ENCODE measurements around the gene SP1. TPM values are rescaled to one million over a fixed set of nuclear protein-coding genes. Genes with fewer than 3 reads are reported as not detected.

The SP1 gene
- total and polyA plus RNA-seq, 9 of the 15 experiments (the other 6 are each of a cell fraction or from before 2014, with no cell fraction given): 8.0 to 65.5 (median 41.6) TPM

GRCh38 chr12:53402871-53403270 lies 22.9 kb downstream of the SP1 start:
- in situ Hi-C loops (cut with MboI): no loop called here
- CTCF ChIA-PET (ENCODE audit: low intra/inter-chr PET ratio): no interaction called here

More at GRCh38 chr12:53402871-53403270, 22.9 kb downstream of the SP1 start:
- no peak overlapping the region for H3K4me2 ChIP-seq (ENCODE audit: insufficient read depth, low read length)
- no peaks in the 10 kb centered on the region; the same call in 1 of the 2 replicates for H3K9me3 ChIP-seq (replicated peaks; ENCODE audit: control insufficient read depth, insufficient read depth, low read depth, low read length)
- no peaks in the 10 kb centered on the region for H4K20me1 ChIP-seq (replicated peaks; ENCODE audit: control insufficient read depth, insufficient read depth, low read length)
- H3K27me3 ChIP-seq (ENCODE audit: control insufficient read depth in 2 of 2, insufficient read depth in 2 of 2, low read length in 2 of 2): no peaks in the 10 kb centered on the region
- no peak for FAIRE-seq
- BruUV-seq (replicated peaks): no TSS peak
- TF ChIP-seq ELK1 (CRISPR knock-in tag; IDR thresholded peaks at IDR 0.05) (no peak), PYGO2 (tag; IDR thresholded peaks at IDR 0.05) (no peak), PHF8 (IDR thresholded peaks at IDR 0.05; ENCODE audit: borderline replicate concordance, low read length) (no peak), RBM25 (IDR thresholded peaks at IDR 0.05; ENCODE audit: low read depth, low read length, severe bottlenecking) (no peak), BCL6 (CRISPR knock-in tag; IDR thresholded peaks at IDR 0.05) (no peak), DMBX1 (CRISPR knock-in tag; IDR thresholded peaks at IDR 0.05; ENCODE audit: borderline replicate concordance) (no peak), MTA1 (IDR thresholded peaks at IDR 0.05; ENCODE audit: borderline replicate concordance) (no peak), HIVEP1 (CRISPR knock-in tag; IDR thresholded peaks at IDR 0.05) (no peak), ZNF277 (CRISPR knock-in tag; IDR thresholded peaks at IDR 0.05; ENCODE audit: borderline replicate concordance) (no peak), PHTF2 (CRISPR knock-in tag; IDR thresholded peaks at IDR 0.05) (no peak), PHF20 (IDR thresholded peaks at IDR 0.05; ENCODE audit: partially characterized antibody) (no peak)
- H2AFZ ChIP-seq (ENCODE audit: low read depth, low read length): no peak overlapping the region
- peaks cover 69% of the 10 kb centered on the region for H3K79me2 ChIP-seq (ENCODE audit: control insufficient read depth, insufficient read depth, low read length)
- H3K4me3 ChIP-seq: no peak overlapping the region
- H3K9ac ChIP-seq (ENCODE audit: insufficient read depth in 1 of 2, low read depth in 2 of 2, low read length in 2 of 2): no peak overlapping the region
- no peaks in the 10 kb centered on the region for H3K9me1 ChIP-seq (ENCODE audit: control insufficient read depth, insufficient read depth, low read length)
- DNase-seq (ENCODE audit: extremely low read depth in 1 of 4, low spot score in 3 of 4): no peak
- no peak for ATAC-seq
- no peak overlapping the region for H3K27ac ChIP-seq (ENCODE audit: extremely low read depth, low read depth, low read length)
- WGBS (ENCODE audit: insufficient coverage, low coverage, missing lambda C conversion rate): 76% methylated on average over 7 of the region's 7 CpGs
- peaks cover under 1 to 21% of the 10 kb centered on the region in 2 experiments; a peak in 3 of 5 replicates for H3K4me1 ChIP-seq (replicated peaks in 1 of 2; ENCODE audit: control insufficient read depth in 2 of 2, insufficient read depth in 2 of 2, low read length in 2 of 2)
- intact Hi-C loops (cut with micrococcal nuclease): no loop called here
- H3K36me3 ChIP-seq (ENCODE audit: control insufficient read depth, insufficient read depth, low read length): peaks cover 37% of the 10 kb centered on the region; the same call in 2 of the 3 replicates
- POLR2A ChIA-PET: no interaction called here
